ENCODE results near the gene PCGF2.
A peak's percentile ranks its signal among the peaks of the same experiment; 100 is the strongest.

PCGF2 gene

DNA sequence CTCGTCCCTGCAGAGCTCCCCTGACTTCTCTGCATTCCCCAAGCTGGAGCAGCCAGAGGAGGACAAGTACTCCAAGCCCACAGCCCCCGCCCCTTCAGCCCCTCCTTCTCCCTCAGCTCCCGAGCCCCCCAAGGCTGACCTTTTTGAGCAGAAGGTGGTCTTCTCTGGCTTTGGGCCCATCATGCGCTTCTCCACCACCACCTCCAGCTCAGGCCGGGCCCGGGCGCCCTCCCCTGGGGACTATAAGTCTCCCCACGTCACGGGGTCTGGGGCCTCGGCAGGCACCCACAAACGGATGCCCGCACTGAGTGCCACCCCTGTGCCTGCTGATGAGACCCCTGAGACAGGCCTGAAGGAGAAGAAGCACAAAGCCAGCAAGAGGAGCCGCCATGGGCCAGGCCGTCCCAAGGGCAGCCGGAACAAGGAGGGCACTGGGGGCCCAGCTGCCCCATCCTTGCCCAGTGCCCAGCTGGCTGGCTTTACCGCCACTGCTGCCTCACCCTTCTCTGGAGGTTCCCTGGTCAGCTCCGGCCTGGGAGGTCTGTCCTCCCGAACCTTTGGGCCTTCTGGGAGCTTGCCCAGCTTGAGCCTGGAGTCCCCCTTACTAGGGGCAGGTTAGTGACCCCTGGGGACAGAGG, 31.6 kb downstream of the PCGF2 start:
- DNase-seq: no peak

DNA sequence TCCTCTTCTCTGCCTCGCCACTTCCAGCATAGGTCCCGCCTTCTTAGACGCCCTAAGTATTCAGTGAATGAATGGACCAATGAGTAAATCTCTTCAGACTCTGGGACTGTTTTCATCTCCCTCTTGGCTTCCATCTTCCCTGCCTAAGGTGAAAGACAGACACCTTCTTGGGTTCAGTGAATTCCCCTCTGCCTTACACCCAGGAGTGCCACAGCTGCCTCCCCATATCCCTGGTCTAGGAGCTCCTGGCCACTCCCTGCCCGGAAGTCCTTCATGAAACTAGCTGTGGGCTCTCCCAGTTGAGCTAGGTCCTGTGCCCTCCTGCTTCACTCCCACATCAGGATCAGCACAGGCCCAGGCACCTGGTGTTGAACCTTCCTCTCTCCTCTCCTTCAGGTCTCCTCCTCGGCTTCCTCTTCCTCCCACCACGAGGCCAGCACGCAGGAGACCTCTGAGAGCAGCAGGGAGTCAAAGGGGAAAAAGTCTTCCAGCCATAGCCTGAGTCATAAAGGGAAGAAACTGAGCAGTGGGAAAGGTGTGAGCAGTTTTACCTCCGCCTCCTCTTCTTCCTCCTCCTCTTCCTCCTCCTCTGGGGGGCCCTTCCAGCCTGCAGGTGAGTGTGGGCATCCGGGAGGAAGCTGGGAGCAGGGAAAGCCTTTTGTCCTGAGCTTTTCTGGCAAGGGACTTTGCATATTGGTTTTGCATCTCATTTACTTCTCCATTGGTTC, 32.8 kb downstream of the PCGF2 start:
- no peak for DNase-seq

DNA sequence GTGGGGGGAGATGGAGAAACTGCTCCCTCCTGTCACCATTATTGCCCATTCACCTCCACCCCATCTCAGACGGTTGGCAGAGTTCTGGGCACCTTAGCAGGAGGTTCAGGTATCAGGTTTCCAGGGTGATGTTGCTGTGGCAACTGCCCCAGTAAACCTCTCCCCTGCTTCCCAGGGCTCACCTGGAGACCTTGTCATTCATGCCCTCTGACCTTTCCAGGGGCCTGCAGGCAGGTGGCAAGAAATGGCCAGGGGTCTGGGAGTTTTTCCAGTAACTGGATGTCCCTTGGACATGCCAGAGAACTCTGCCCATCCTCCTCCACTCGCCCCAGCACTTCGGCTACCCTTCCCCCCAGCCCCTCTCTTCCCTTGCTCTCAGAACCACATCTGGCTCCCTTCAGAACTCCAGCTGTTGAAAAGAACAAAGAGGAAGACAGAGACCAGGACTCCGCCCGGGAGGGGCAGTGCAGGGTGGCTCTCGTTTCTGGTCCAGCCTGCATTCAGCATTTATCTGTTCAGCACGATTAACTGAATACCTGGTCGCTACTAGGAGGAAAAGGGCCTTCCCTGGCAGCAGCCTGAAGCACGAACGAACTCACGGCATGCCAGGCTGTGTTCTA, 34.6 kb downstream of the PCGF2 start:
- DNase-seq: no peak

DNA sequence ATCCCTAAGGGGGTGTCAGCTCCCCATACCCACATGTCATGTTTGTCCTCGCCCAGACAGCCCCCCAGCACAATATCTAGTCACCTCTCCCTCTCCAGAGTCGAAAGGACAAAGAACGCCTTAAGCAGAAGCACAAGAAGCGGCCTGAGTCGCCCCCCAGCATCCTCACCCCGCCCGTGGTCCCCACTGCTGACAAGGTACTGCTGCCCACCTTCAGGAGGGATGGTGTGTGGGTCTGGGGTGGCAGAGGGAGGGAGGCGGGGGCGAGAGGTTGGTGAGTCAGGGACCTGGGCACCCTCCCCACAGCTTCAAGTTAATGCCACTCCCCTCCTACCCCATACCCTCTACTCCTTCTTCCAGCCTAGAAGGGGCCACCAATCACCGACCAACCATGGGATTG, 35.5 kb downstream of the PCGF2 start:
- DNase-seq: no peak

DNA sequence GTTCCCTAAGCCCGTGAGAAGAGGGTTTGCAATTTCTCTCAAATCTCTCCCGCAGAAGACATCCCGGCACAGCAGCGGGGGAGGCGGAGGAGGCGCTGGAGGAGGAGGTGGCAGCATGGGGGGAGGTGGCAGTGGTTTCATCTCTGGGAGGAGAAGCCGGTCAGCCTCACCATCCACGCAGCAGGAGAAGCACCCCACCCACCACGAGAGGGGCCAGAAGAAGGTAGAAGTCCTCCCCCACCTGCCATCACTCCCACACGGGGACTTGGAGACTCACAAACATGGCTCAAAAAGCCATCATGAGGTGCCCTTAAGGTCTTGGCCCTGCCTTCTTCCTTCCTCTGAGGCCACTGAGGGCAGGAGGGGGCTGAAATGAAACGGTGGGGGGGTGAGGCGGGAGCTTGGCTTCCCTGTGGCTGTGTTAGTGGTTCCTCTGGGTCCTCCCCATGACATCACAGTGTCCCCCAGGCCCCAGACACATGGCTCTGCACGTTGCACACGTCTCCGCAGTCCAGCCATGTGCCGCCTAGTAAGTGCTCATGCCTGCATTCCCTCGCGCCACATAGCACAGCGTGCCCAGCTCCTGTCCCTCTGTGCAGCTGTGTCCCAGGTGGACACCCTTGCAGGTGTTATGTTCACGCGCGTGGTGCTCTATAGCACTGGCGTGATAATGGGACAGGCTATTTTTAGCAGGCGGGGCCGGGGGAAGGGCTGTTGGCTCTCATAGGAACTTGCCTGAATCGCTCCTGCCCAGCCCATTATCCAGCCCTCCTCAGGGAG, 36.2 kb downstream of the PCGF2 start:
- DNase-seq: no peak

DNA sequence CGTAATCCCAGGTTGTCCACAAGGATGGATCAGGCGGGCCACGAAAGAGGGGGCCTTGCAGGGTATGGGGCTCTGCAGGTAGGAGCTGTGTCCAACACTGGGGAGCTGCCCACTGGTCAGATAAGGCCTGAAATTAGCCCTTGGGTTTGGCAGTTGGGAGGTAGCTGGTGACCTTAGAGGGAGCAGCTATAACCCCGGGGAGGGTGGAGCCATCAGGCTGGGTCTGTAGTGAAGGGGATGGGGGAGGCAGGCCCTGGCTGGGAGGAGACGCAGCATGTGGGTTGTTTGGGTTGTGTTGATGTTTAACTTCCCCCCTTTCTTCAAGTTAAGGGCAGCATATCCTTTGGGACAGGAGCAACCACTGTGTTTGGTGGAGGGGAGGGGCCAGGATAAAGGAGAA, 37.2 kb downstream of the PCGF2 start:
- no peak for DNase-seq

DNA sequence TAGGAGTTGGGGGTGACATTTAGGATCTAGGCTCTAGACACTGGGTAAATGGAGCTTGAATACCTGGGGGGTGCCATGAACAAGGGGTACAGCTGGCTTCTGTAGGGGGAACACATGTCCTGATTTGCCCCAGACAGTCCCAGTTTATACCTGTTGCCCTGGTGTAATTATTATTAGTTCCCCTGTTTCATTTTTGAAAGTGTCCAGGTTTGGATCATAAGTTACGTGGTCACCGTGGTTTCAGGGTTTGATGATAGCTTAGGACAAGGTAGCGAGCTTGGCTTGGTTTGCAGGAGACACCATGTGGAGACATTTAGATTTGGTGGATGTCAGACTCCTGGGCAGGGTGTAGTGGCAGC, 37.6 kb downstream of the PCGF2 start:
- DNase-seq: no peak

DNA sequence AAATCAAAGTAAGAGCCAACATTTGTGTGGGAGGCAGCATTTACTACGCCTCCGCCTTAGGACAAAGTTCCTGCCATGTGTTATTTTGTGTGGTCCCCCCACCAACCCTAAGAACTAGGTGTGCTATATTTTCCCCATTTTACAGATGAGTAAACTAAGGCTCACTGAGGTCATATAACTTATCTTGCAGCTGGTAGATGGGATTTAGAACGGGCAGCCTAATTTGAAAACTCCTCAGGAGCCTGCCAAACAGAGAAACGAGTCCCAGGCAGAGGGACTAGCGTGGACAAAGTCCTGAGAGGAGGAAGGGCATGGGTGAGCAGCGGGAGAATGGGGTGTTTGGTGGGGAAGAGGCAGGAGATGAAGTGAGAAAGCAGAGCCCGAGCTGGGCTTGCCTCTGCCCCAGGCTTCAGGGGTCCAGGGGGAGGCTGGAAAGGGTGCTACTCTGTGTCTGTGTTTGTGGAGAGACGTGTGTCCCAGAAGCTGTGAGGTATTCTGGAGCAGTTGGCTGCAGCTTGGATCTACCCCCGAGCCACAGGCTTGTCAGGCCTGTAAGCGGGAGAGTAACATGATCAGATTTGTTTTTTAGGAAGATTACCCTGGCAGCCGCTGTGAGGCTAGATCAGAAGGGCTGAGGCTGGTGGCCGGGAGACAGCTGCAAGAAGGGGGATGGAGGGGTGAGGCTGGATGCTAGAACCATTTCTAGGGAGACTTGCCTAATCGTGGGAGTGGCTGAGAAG, 38.1 kb downstream of the PCGF2 start:
- DNase-seq: no peak

DNA sequence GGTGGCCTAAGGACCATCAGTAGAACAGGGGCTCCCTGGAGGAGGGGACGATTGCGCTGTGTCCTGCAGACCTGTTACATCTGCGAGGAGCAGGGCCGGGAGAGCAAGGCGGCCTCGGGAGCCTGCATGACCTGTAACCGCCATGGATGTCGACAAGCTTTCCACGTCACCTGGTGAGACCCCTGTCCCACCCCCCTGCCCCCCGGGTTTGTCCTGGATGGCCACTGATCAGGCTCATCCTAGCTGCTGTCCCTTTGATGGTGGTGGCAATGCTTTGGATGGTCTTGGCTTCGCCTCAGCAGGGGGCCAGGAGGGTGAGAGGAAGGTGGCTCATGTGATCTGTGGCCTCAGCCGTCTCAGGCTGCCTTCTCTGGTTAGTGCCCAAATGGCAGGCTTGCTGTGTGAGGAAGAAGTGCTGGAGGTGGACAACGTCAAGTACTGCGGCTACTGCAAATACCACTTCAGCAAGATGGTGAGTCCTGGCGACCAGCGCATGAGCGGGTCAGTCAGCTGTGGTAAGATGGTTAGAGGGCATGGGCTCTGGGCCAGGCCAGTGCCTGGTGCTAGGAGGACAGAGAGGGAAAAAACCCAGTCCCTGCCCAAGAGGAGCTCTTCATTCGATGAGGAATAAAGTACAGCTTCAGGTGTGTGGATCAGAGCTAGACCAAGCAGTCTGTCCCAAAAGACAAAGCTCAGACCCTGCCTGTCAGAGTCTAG, 38.9 kb downstream of the PCGF2 start:
- DNase-seq: no peak

DNA sequence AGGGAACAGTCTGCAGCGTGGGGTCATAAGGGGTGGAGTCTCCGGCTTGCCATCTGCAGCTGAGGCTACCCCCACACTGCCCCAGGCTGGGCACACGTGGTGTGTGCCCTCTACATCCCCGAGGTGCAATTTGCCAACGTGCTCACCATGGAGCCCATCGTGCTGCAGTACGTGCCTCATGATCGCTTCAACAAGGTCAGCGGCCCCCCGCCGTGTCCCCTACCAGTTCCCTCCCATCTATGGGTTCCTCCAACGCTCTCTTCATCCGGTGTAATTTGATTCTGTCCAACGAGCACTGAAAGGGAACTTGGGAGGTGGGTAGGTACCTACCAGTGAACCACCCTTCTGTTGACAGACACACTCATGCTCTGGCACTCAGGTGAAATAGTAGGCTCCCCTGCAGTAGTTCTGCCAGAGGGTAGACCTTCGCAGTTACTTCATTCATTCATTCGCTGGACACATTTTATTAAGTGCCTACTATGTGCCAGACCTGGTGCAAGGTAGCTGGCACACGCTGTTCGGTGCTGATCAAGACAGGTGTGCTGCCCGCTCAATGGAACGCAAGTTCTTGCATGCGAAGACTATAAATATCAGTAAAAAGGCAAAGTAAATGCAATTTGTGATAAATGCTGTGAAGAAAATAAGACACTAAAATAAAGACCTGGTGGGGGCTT, 40.3 kb downstream of the PCGF2 start:
- no peak for DNase-seq

DNA sequence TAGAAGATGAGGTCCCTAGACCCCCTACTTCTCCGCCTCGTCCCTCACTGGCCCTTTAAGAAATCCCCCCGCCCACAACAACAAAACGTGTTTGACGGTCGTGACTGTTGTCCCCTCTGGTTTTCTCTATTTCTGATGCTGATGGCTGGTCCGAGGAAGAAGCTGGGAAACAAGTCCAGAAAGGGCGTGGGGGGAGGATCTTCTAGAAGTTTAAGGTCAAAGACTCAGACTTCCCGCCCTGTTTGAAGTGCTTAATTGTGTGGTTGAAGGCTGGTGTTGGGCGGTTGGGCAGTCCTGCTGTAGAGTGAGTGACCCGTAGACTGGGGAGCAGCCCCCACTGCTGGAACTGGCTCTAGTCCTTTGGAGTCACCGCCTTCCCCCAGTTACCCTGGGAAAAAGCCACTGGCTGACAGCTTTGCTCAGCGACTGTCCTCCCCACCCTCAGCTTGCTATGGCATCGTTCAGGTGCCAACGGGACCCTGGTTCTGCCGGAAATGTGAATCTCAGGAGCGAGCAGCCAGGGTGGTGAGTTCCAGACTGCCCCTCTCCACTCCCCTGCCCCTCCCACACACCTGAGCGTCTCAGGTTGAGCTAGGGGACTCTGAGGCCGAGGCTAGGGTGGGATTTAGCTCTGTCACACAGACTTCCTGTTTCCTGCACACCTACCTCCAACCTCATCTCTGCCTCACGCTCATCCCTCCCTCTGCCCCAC, 41.5 kb downstream of the PCGF2 start:
- DNase-seq: no peak

DNA sequence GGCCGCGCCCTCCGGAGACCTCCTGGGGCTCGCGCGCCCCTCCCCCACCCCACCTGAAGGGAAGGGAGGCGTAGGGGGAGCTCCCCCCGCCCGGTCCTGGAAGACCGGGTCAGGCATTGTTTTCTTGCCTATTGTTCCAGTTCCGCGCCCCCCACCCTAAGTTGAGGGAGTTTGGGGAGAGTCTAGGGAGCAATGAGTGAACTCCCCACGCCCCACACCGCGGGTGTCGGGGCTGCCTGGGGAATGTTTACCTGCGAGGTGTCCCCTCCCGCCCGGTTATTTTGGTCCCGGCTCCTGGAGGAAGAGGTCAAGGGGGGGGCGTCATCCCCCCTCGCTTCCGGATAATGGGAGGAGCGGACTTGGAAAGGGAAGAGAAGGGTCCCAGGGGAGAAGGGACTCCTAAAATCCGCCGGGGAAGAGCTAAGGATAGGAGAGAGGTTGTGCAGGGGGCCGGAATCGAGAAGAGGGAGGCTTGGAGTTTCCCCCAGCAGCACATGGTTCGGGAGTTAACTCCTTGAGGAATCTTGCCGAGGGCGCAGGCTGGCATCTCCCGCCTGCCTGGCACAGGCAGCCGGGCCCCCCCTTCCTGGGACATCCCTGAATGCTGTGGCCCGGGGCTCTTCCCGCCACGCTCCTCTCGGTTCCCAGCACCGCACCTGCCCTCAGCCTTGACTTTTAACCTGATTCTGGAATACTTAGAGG, 42.2 kb downstream of the PCGF2 start:
- peak in 1 of 2 experiments; percentile 29 for DNase-seq

DNA sequence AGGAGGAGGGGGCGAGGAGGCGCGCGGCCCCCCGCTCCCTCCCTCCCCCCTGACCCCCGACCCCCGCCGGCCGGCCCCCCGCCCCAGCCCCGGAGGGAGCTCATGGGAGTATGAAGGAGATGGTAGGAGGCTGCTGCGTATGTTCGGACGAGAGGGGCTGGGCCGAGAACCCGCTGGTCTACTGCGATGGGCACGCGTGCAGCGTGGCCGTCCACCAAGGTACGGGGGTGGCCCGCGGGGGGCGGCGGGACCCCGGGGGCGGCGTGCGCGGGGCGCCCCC, 42.7 kb downstream of the PCGF2 start:
- no peak for DNase-seq

DNA sequence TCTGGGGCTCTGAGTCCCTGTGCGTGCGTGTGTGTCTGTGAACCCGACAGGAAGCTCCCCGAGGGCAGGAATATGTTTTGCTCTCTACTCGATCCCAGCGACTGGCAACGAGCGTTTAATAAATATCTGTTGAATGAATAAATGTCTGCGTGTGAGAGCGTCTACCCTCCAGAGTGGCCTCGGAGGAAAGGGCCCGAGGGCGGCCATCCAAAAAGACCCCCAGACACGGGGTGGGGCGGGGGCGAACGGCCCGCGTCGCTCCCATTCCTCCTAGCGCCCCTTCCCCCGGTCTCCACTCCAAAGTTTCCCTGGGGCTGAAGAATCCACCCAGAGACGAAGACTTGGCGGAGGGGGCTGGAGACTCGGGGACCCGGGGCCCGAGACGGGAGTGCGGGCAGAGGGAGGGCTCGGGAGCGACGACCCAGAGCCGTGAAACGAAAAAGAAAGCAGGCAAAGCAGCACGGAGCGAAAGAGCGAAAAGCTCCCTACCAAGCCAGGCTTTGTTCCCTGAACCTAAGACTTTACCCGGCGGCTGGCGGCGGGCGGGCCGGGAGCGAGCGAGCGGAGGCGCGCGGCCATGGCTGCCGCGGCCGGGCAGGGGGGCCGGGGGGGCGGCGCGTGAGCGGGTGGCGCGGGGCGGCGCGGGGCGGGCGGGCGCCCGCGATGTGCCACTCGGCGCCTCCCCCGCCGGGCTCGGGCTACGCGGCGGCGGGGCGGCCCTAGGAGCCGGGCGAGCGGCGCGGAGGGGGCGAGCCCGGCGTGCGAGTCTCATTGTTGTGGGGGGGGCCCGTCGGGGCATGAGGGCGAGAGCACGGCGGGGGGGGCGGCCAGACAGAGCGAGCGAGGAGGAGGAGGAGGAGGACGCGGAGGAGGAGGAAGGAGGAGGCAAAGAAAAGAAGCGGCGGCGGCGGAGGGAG, 43.3 kb downstream of the PCGF2 start, which contains the start of gene MLLT6:
TSS of gene MLLT6 (plus strand) at position 668 of the 917 bp plus-strand sequence. CDS start 360 bp downstream, outside the sequence.
- DNase-seq: peak; percentile 24 to 54

DNA sequence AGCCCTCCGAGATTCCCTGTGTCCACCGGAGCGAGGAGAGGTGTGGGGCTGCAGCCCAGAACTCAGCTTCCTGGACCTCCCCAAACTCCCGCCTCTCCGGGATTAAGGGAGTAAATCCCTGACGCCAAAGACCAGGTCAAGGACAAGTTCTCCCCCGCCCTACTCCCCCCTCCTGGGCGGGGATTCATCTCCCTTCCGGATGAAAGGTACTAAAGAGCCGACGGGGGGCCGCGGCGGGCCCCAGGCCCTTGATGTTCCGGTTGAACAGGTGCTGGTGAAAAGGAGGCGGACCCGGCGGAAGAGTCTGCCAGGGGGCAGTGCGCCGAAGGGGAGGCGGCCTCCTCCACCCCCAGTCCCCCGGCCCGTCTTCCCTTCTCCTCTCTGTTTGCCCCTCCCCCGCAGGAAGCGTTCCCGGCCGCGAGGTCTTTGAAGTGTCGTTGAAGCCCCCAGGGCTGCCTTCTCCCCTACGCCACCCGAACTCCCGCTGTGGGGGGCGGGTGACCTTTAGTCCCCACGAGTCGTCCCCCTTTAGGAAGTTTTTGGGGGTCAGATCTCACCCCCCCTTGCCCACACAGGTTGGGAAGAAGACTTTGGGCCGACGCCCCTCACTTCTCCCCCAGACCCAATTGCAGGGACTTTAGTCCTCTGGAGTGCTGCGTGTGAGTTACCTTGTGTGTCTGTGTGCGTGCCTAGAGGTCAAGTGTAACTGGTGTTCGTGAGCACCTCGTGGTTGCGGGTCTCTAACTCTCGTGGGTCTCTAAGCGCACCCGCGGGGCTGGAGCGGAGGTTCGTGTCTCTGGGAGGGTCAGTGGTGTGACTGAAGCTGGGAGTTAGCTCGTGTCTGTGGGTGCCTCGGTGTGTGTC, 44.2 kb downstream of the PCGF2 start:
- DNase-seq: peak; percentile 75 to 81

DNA sequence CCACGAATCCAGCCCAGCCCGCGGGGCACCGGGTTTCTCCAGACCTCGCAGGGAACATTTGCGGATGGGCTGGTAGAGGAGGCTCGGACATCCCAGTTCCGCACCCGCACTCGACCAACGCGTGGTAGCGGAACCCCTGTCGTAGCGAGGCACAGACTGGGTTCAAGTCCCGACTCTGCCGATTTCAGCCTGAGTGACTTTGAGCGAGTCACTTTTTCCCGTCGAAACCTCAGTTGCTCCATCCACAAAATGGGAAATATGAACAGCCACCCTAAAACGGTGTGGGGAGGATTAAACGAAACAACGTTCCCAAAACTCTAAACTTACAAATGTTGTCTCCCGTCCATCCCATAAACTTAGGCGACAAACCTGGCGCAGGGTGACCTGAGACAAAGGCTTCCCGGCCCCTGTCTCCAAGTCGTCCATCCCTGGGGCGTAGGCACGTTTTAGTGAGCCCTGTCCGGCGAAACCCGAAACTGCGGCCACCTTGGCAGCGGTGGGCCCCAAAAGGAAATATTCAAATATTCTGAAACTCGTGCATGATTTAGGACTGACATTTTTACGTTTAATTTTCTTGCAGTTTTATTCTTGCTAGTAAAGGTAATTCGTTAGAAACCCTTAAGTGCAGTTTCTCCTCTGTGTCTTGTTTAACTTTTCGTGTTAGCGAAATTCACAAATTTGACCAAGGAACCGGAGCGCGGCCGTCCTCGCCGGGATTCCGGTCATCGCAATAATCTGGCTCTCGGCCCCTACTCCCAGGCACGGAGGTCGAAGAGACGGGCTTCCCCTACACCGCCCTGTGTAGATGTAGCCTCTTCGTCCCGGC, 45.0 kb downstream of the PCGF2 start:
- DNase-seq: no peak

Data from NCI-H187 (cell line).